H9 (cell line): Measurements from ENCODE around the gene SLC39A7. TPM values are rescaled to one million over a fixed set of nuclear protein-coding genes. Genes with fewer than 3 reads are reported as not detected.

Experiments
- DNase-seq: peaks from one replicate; pipeline ENCODE4 v3.0.0-alpha.2; 2017
- H2AFZ ChIP-seq: one replicate; pipeline ENCODE4 v1.6.1; 2013; ENCODE audit warnings: mild to moderate bottlenecking, low read length, control low read depth, moderate library complexity
- H2AK5ac ChIP-seq: 2 replicates; pipeline ENCODE4 v1.6.1; 2013; ENCODE audit warnings: low read length, control low read depth, mixed read lengths; ENCODE audit not compliant: insufficient read length
- H2BK120ac ChIP-seq: one replicate; pipeline ENCODE4 v1.6.1; 2013; ENCODE audit warnings: low read depth, mild to moderate bottlenecking, low read length, control low read depth, inconsistent platforms; ENCODE audit not compliant: poor library complexity, severe bottlenecking
- H2BK12ac ChIP-seq: 2 replicates; pipeline ENCODE4 v1.6.1; 2013; ENCODE audit warnings: low read length, control low read depth, mixed read lengths, low read depth; ENCODE audit not compliant: insufficient read length
- H2BK15ac ChIP-seq: 2 replicates; pipeline ENCODE4 v1.6.1; 2013; ENCODE audit warnings: low read depth, low read length, control low read depth
- H2BK20ac ChIP-seq: one replicate; pipeline ENCODE4 v1.6.1; 2013; ENCODE audit warnings: low read depth, mild to moderate bottlenecking, low read length, control low read depth, inconsistent platforms; ENCODE audit not compliant: poor library complexity, severe bottlenecking
- H2BK5ac ChIP-seq: 2 replicates; pipeline ENCODE4 v1.6.1; 2013; ENCODE audit warnings: low read length, control low read depth, mixed read lengths; ENCODE audit not compliant: insufficient read length
- H3K14ac ChIP-seq: 2 replicates; pipeline ENCODE4 v1.6.1; 2013; ENCODE audit warnings: low read length, control low read depth; ENCODE audit not compliant: insufficient read depth
- H3K18ac ChIP-seq: 2 replicates; pipeline ENCODE4 v1.6.1; 2013; ENCODE audit warnings: low read depth, mild to moderate bottlenecking, mixed read lengths, low read length, control low read depth; ENCODE audit not compliant: insufficient read length
- H3K23ac ChIP-seq: 2 replicates; pipeline ENCODE4 v1.6.1; 2013; ENCODE audit warnings: low read length, control low read depth, mixed read lengths, low read depth; ENCODE audit not compliant: insufficient read length
- H3K23me2 ChIP-seq: 2 replicates; pipeline ENCODE4 v1.6.1; 2013; ENCODE audit warnings: low read depth, mild to moderate bottlenecking, mixed read lengths, low read length, control low read depth; ENCODE audit not compliant: insufficient read length, poor library complexity, severe bottlenecking
- H3K27ac ChIP-seq: 2 replicates; pipeline ENCODE4 v1.5.1; 2013; ENCODE audit warnings: low read length, control low read depth, mixed read lengths, low read depth; ENCODE audit not compliant: insufficient read length
- H3K27me3 ChIP-seq: 2 replicates; pipeline ENCODE4 v1.6.1; 2013; ENCODE audit warnings: low read length, control low read depth, inconsistent platforms; ENCODE audit not compliant: insufficient read depth
- H3K4ac ChIP-seq: 2 replicates; pipeline ENCODE4 v1.6.1; 2013; ENCODE audit warnings: low read depth, mild to moderate bottlenecking, control low read depth, inconsistent platforms, low read length, moderate library complexity
- H3K4me1 ChIP-seq: 2 replicates; pipeline ENCODE4 v1.6.1; 2013; ENCODE audit warnings: low read length, control low read depth, inconsistent platforms; ENCODE audit not compliant: insufficient read depth
- H3K4me2 ChIP-seq: 2 replicates; pipeline ENCODE4 v1.6.1; 2013; ENCODE audit warnings: low read length, control low read depth, mixed read lengths; ENCODE audit not compliant: insufficient read length, insufficient read depth
- H3K56ac ChIP-seq: 2 replicates; pipeline ENCODE4 v1.6.1; 2013; ENCODE audit warnings: low read depth, mild to moderate bottlenecking, mixed read lengths, low read length, control low read depth; ENCODE audit not compliant: insufficient read length
- H3K79me1 ChIP-seq: 2 replicates; pipeline ENCODE4 v1.6.1; 2013; ENCODE audit warnings: low read depth, mild to moderate bottlenecking, moderate library complexity, low read length, control low read depth, inconsistent platforms; ENCODE audit not compliant: insufficient read depth, poor library complexity, severe bottlenecking
- H3K79me2 ChIP-seq: 2 replicates; pipeline ENCODE4 v1.6.1; 2013; ENCODE audit warnings: low read length, control low read depth, inconsistent platforms; ENCODE audit not compliant: insufficient read depth
- H3K9ac ChIP-seq: 2 replicates; pipeline ENCODE4 v1.6.1; 2013; ENCODE audit warnings: low read length, control low read depth, mixed read lengths; ENCODE audit not compliant: insufficient read length; ENCODE audit errors: extremely low read depth
- H3K9me3 ChIP-seq: one replicate; pipeline ENCODE4 v1.6.1; 2013; ENCODE audit warnings: low read depth, low read length, inconsistent platforms; ENCODE audit not compliant: control insufficient read depth
- H3T11ph ChIP-seq: one replicate; pipeline ENCODE4 v1.6.1; 2013; ENCODE audit warnings: mild to moderate bottlenecking, low read length, control low read depth, inconsistent platforms
- H4K20me1 ChIP-seq: one replicate; pipeline ENCODE4 v1.6.1; 2013; ENCODE audit not compliant: control insufficient read depth, insufficient read length, insufficient read depth
- H4K5ac ChIP-seq: 2 replicates; pipeline ENCODE4 v1.6.1; 2013; ENCODE audit warnings: low read depth, mild to moderate bottlenecking, mixed read lengths, low read length, control low read depth; ENCODE audit not compliant: insufficient read length
- H4K8ac ChIP-seq: replicated peaks from 2 replicates; pipeline ENCODE4 v1.6.1; 2013; ENCODE audit warnings: low read length, control low read depth, mixed read lengths, low read depth; ENCODE audit not compliant: insufficient read length
- H4K91ac ChIP-seq: 2 replicates; pipeline ENCODE4 v1.6.1; 2013; ENCODE audit warnings: low read depth, mild to moderate bottlenecking, moderate library complexity, mixed read lengths, low read length, control low read depth; ENCODE audit not compliant: insufficient read length
- H3K27ac Mint-ChIP-seq, 3 experiments: 2 replicates in 2 of 3; 3 replicates in 1 of 3; pipeline ENCODE4 v1.8.0; 2020 to 2021; ENCODE audit warnings: mixed read lengths in 3 of 3, mild to moderate bottlenecking in 1 of 3, moderate library complexity in 1 of 3
- H3K27me3 Mint-ChIP-seq: 2 replicates; pipeline ENCODE4 v1.8.0; 2021; ENCODE audit warnings: low read depth, mild to moderate bottlenecking, moderate library complexity, mixed read lengths
- H3K36me3 Mint-ChIP-seq, 3 experiments: 2 replicates in 2 of 3; 3 replicates in 1 of 3; pipeline ENCODE4 v1.8.0; 2020 to 2021; ENCODE audit warnings: low read depth in 3 of 3, mixed read lengths in 3 of 3; ENCODE audit not compliant: insufficient read depth in 1 of 3
- H3K4me1 Mint-ChIP-seq, 2 experiments: 2 replicates each; pipeline ENCODE4 v1.8.0; 2020; ENCODE audit warnings: mixed read lengths in 2 of 2
- H3K4me3 Mint-ChIP-seq, 2 experiments: 2 replicates in 1 of 2; 3 replicates in 1 of 2; pipeline ENCODE4 v1.8.0; 2020 to 2021; ENCODE audit warnings: mild to moderate bottlenecking in 2 of 2, mixed read lengths in 2 of 2, moderate library complexity in 1 of 2
- H3K9me3 Mint-ChIP-seq, 2 experiments: 2 replicates in 1 of 2; 3 replicates in 1 of 2; pipeline ENCODE4 v1.8.0; 2020; ENCODE audit warnings: mild to moderate bottlenecking in 2 of 2, mixed read lengths in 2 of 2, moderate library complexity in 1 of 2
- WGBS: extraction: QIAGEN DNeasy Blood & Tissue Kit; methylation state at CpG from one replicate; pipeline ENCODE4 v1.1.7; 2013; ENCODE audit warnings: missing lambda C conversion rate, low lambda C conversion rate, mixed read lengths; ENCODE audit not compliant: insufficient read length; ENCODE audit errors: extremely low coverage; 5-methylcytosine and 5-hydroxymethylcytosine counted together
- total RNA-seq: library from RNA; stranded (reverse); gene quantifications from 2 replicates; pipeline ENCODE4 v1.2.1, GENCODE V29; 2021
- TF ChIP-seq, protein P1 (sequence below): fragments of 200-600 bp; sonication (generic); conservative IDR thresholded peaks from 3 replicates; pipeline ENCODE4 v1.8.0; 2021; ENCODE audit warnings: antibody characterized with exemption, mild to moderate bottlenecking

Gene SLC39A7
- total RNA-seq, 1 experiment from 2014 or later = 107 TPM

DNA sequence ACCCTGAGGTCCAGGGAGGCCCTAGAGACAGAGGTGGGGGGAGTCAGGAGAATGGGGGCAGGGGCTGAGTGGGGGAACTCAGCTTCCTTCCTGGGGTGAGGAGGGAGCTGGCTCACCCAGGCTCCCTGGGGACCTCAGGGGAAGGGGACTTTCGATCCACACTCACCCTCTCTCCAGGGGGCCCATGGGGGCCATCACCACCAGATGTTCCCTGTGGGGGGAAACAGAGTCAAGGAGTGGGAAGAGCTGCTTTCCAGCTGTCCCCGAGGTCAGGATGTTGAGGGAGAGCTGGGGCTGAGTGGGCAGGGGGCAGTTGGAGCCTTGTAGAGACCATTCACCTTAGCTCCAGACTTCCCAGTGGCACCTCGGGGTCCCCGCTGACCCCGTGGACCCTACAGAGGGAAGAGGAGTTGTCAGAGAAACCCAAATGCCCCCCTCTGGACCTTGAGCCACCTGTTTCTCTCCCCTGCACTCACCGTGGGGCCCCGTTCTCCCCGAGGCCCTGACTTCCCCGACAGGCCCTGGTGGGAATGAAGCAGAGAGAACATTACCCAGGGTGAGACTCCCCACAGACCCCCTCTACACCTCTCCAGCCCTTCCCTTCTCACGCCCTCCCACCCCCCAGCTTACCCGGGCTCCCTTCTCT, 27.0 kb upstream of the SLC39A7 start:
- Mint-ChIP-seq H3K27me3 (peaks cover 34% of the 10 kb centered on the region), H3K4me3 (no peak overlapping the region; a peak in 1 of 5 replicates), H3K9me3 (no peaks in the 10 kb centered on the region), H3K4me1 (peaks cover 4 to 8% of the 10 kb centered on the region in 2 experiments), H3K36me3 (no peaks in the 10 kb centered on the region; a peak in 2 of 7 replicates), H3K27ac (no peak overlapping the region)
- Histone ChIP-seq H3K23me2 (no peaks in the 10 kb centered on the region), H3K9me3 (no peaks in the 10 kb centered on the region), H3K56ac (no peak overlapping the region), H3T11ph (no peak overlapping the region), H3K4me1 (no peaks in the 10 kb centered on the region), H4K5ac (no peak overlapping the region), H3K9ac (no peak overlapping the region), H3K27me3 (no peaks in the 10 kb centered on the region), H3K23ac (no peak overlapping the region), H4K20me1 (no peaks in the 10 kb centered on the region), H3K14ac (no peak overlapping the region; the same call in 1 of the 2 replicates), H3K4me2 (no peak overlapping the region), H2AK5ac (no peak overlapping the region), H4K91ac (no peak overlapping the region), H2BK120ac (no peak overlapping the region), H2BK5ac (no peak overlapping the region), H4K8ac (no peak overlapping the region), H3K18ac (no peak overlapping the region), H2BK15ac (no peak overlapping the region), H2AFZ (no peak overlapping the region), H3K79me2 (no peaks in the 10 kb centered on the region), H3K79me1 (no peaks in the 10 kb centered on the region), H2BK12ac (no peak overlapping the region), H2BK20ac (no peak overlapping the region), H3K4ac (no peak overlapping the region), H3K27ac (no peak overlapping the region)
- TF ChIP-seq, protein P1, sequence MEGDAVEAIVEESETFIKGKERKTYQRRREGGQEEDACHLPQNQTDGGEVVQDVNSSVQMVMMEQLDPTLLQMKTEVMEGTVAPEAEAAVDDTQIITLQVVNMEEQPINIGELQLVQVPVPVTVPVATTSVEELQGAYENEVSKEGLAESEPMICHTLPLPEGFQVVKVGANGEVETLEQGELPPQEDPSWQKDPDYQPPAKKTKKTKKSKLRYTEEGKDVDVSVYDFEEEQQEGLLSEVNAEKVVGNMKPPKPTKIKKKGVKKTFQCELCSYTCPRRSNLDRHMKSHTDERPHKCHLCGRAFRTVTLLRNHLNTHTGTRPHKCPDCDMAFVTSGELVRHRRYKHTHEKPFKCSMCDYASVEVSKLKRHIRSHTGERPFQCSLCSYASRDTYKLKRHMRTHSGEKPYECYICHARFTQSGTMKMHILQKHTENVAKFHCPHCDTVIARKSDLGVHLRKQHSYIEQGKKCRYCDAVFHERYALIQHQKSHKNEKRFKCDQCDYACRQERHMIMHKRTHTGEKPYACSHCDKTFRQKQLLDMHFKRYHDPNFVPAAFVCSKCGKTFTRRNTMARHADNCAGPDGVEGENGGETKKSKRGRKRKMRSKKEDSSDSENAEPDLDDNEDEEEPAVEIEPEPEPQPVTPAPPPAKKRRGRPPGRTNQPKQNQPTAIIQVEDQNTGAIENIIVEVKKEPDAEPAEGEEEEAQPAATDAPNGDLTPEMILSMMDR = no peak
- DNase-seq = no peak
- WGBS = no CpG with 5 or more reads among the region's 11 CpGs
